BJ (cell line): ENCODE data around the gene PRICKLE3. TPM values are rescaled to one million over a fixed set of nuclear protein-coding genes. Genes with fewer than 3 reads are reported as not detected.
A peak's percentile ranks its signal among the peaks of the same experiment; 100 is the strongest.

ENCODE experiments used
- CTCF ChIA-PET: fragments of 350-600 bp; formaldehyde crosslinking; extraction: SDS; loops from one replicate; lab custom pipeline; 2021; ENCODE audit warnings: antibody characterized with exemption, inconsistent platforms; lab: Yijun Ruan, JAX
- POLR2A ChIA-PET: fragments of 300-600 bp; sonication (Branson Sonifier 250); formaldehyde crosslinking; extraction: SDS; loops from one replicate; lab custom pipeline; 2021; ENCODE audit warnings: antibody characterized with exemption; lab: Charles Lee
- DNase-seq: peaks from one replicate; pipeline ENCODE4 v3.0.0-alpha.2; 2011; ENCODE audit warnings: low read depth
- H3K27me3 ChIP-seq: 2 replicates; pipeline ENCODE4 v1.6.0; 2011; ENCODE audit warnings: low read length; ENCODE audit not compliant: control insufficient read depth, insufficient read depth
- H3K36me3 ChIP-seq: 2 replicates; pipeline ENCODE4 v1.5.1; 2011; ENCODE audit warnings: low read length; ENCODE audit not compliant: control insufficient read depth, insufficient read depth
- H3K4me3 ChIP-seq: 2 replicates; pipeline ENCODE4 v1.5.1; 2011; ENCODE audit warnings: low read depth, mild to moderate bottlenecking, control low read depth, low read length
- CTCF ChIP-seq: IDR thresholded peaks from 2 replicates; pipeline ENCODE4 v1.5.1; 2011; ENCODE audit warnings: low read depth, mild to moderate bottlenecking, control low read depth, inconsistent platforms, low read length, moderate library complexity; ENCODE audit not compliant: insufficient read depth
- polyA plus RNA-seq: library from polyadenylated mRNA; depleted of rRNA; stranded (reverse); fragments of >200 nt; gene quantifications from 2 replicates; pipeline ENCODE4 v1.2.3, GENCODE V29; 2011

The PRICKLE3 gene
- polyA plus RNA-seq, 1 experiment, result 6.9 TPM

DNA sequence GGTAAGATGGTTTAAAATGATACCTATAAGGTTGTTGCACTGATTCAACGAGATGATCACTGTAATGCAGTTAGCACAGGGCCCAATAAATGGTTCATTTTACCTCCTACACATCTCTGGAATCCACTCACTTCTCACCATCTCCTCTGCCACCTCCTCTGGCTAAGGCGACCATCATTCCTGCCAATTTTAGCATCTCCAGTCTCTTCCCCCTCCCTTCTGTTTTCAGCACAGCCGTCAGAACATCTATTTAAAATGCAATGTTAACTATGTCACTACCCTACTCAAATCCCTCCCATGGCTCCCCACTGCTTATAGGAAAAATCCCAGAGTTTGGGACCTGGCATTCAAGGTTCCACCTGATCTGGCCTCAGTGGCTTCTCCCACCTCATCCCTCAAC is 17.4 kb upstream of the PRICKLE3 start:
- TF ChIP-seq CTCF, result no peak
- CTCF ChIA-PET, result interaction anchor here (1.0 kb wide), 1 partner anchor 11 kb away, joined by 3 read pairs; no protein-coding TSS in a partner anchor
- no peak overlapping the region for H3K4me3 ChIP-seq
- H3K27me3 ChIP-seq, result no peaks in the 10 kb centered on the region
- H3K36me3 ChIP-seq, result no peaks in the 10 kb centered on the region
- no peak for DNase-seq
- POLR2A ChIA-PET, result no interaction called here

- no peaks in the 10 kb centered on the region for H3K36me3 ChIP-seq
- no peak overlapping the region for H3K4me3 ChIP-seq
- ChIA-PET POLR2A (no interaction called here), CTCF (no interaction called here)
- no peak for DNase-seq
- no peak for TF ChIP-seq CTCF
- H3K27me3 ChIP-seq, result no peaks in the 10 kb centered on the region
These were observed 15.8 kb upstream of the PRICKLE3 start for GRCh38 chrX:49202022-49202421.

DNA sequence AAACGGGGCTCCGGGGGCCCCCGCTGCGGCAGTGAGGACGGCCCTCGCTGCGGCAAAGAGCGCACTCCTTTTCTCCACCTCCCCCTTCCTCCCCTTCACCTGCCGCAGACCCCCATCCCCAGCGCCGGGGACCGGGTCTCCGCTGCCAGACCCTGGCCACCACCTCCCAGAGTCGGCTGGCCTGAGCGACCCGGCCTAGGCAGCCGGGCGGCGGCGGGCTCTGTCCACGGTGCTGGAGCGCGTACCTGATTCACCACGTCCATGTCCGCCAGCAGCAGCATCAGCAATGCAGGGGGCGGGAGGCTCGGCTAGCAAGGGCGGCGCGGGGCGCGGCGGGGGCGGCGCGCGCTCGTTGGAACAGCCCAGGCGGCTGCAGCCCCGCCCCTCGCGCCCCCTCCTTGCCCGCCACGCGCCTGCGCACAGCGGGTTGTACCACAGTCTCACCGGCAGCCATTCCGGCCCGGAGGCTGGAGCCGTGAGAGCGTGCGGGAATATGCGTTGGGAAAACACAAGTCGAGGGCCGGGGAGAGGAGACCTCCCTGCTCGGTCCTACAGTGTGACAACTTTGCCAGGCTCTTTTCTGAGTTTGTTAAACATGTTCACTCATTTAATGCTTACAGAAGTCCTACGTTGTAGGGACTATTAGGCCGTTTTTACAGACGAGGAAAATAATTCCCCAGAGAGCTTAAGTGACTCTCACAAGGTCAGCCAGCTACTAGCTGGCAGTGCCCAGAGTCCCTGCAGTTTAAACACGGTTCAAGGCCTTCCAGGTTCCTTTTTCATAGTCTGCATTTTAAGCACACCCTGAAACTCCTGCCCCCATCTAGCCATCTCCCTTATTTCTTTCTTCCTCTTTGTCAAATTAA is 14.0 kb upstream of the PRICKLE3 start, which contains the start of gene SYP:
Gene SYP (minus strand): TSS at position 288 of the 866 bp plus-strand sequence. CDS start 7 bp downstream, at position 281.
- no peak for TF ChIP-seq CTCF
- no peaks in the 10 kb centered on the region for H3K36me3 ChIP-seq
- DNase-seq, result peak; percentile 27
- CTCF ChIA-PET, result no interaction called here
- POLR2A ChIA-PET, result no interaction called here
- H3K4me3 ChIP-seq, result no peak within 1 kb of the TSS
- H3K27me3 ChIP-seq, result no peaks in the 10 kb centered on the region

DNA sequence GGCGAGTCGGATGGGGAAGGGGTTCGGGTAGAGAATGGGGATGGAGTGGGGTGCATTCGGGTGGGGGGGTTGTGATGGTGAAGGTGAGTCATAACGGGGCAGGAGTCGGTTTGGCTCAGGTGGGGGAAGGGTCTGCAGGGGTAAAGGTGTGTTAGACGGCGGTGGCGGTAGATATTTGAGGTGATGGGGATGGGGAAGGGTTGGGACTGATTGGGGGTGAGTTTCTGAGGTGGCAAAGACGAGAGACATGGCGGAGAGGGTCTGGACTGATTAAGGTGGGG is 13.1 kb upstream of the PRICKLE3 start:
- ChIA-PET POLR2A (no interaction called here), CTCF (no interaction called here)
- no peak for DNase-seq
- Histone ChIP-seq H3K4me3 (no peak overlapping the region), H3K27me3 (no peaks in the 10 kb centered on the region), H3K36me3 (no peaks in the 10 kb centered on the region)
- TF ChIP-seq CTCF, result no peak

- H3K36me3 ChIP-seq, result no peaks in the 10 kb centered on the region
- DNase-seq, result no peak
- POLR2A ChIA-PET, result no interaction called here
- H3K27me3 ChIP-seq, result no peaks in the 10 kb centered on the region
- H3K4me3 ChIP-seq, result no peak overlapping the region
- TF ChIP-seq CTCF, result no peak
- CTCF ChIA-PET, result no interaction called here
These were observed 12.6 kb upstream of the PRICKLE3 start for GRCh38 chrX:49198540-49199314.
